GM23338 (cell line): Measurements from ENCODE around the gene PGM3. TPM values are rescaled to one million over a fixed set of nuclear protein-coding genes. Genes with fewer than 3 reads are reported as not detected.

Experiments
- ATAC-seq: fragments of 200-7000 bp; cut with Tn5 transposase; 3 replicates; pipeline ENCODE4 v1.9.1; 2020
- DNase-seq: peaks from one replicate; pipeline ENCODE4 v3.0.0-alpha.2; 2015; ENCODE audit warnings: low spot score
- H2AFZ ChIP-seq: fragments of 200-600 bp; sonication (generic); 2 replicates; pipeline ENCODE4 v1.8.0; 2016; ENCODE audit warnings: antibody characterized with exemption, mild to moderate bottlenecking, moderate library complexity
- H3F3A ChIP-seq: fragments of 200-600 bp; sonication (generic); replicated peaks from 2 replicates; pipeline ENCODE4 v1.8.0; 2017; ENCODE audit warnings: antibody characterized with exemption, mixed run types, low read depth
- H3K27ac ChIP-seq: fragments of 200-600 bp; sonication (generic); 2 replicates; pipeline ENCODE4 v1.6.1; 2016; ENCODE audit warnings: low read depth
- H3K27me3 ChIP-seq: fragments of 200-600 bp; sonication (generic); 2 replicates; pipeline ENCODE4 v1.8.0; 2016; ENCODE audit warnings: mild to moderate bottlenecking, mixed run types, moderate library complexity; ENCODE audit not compliant: insufficient read depth
- H3K36me3 ChIP-seq: fragments of 200-600 bp; sonication (generic); 2 replicates; pipeline ENCODE4 v1.8.0; 2016; ENCODE audit warnings: mild to moderate bottlenecking; ENCODE audit not compliant: insufficient read depth
- H3K4me1 ChIP-seq: fragments of 200-600 bp; sonication (generic); 2 replicates; pipeline ENCODE4 v1.8.0; 2016; ENCODE audit warnings: mild to moderate bottlenecking, moderate library complexity; ENCODE audit not compliant: insufficient read depth
- H3K4me2 ChIP-seq: fragments of 200-600 bp; sonication (generic); 2 replicates; pipeline ENCODE4 v1.7.1; 2017; ENCODE audit warnings: mixed run types
- H3K4me3 ChIP-seq: fragments of 200-600 bp; sonication (generic); 2 replicates; pipeline ENCODE4 v1.6.1; 2016; ENCODE audit warnings: mixed run types
- H3K79me2 ChIP-seq: fragments of 200-600 bp; sonication (generic); replicated peaks from 2 replicates; pipeline ENCODE4 v1.8.0; 2017; ENCODE audit warnings: mild to moderate bottlenecking; ENCODE audit not compliant: insufficient read depth
- H3K9me2 ChIP-seq: fragments of 200-600 bp; sonication (generic); 2 replicates; pipeline ENCODE4 v1.8.0; 2017; ENCODE audit not compliant: insufficient read depth
- H4K20me1 ChIP-seq: fragments of 200-600 bp; sonication (generic); replicated peaks from 2 replicates; pipeline ENCODE4 v1.8.0; 2017; ENCODE audit warnings: mild to moderate bottlenecking; ENCODE audit not compliant: insufficient read depth
- H3K27ac Mint-ChIP-seq: 2 replicates; pipeline ENCODE4 v1.8.0; 2020; ENCODE audit warnings: inconsistent platforms, mild to moderate bottlenecking, moderate library complexity, mixed read lengths
- H3K27me3 Mint-ChIP-seq: 3 replicates; pipeline ENCODE4 v1.8.0; 2022; ENCODE audit warnings: low read depth, mild to moderate bottlenecking, moderate library complexity, mixed read lengths, inconsistent platforms; ENCODE audit not compliant: insufficient read depth, poor library complexity
- H3K36me3 Mint-ChIP-seq: 3 replicates; pipeline ENCODE4 v1.8.0; 2021; ENCODE audit warnings: low read depth, mild to moderate bottlenecking, inconsistent platforms, moderate library complexity, mixed read lengths
- H3K4me1 Mint-ChIP-seq: 3 replicates; pipeline ENCODE4 v1.8.0; 2020; ENCODE audit warnings: mild to moderate bottlenecking, inconsistent platforms, mixed read lengths
- H3K4me3 Mint-ChIP-seq: 3 replicates; pipeline ENCODE4 v1.8.0; 2021; ENCODE audit warnings: moderate library complexity, mild to moderate bottlenecking, inconsistent platforms, mixed read lengths
- H3K9me3 Mint-ChIP-seq: 3 replicates; pipeline ENCODE4 v1.8.0; 2020; ENCODE audit warnings: moderate library complexity, mild to moderate bottlenecking, inconsistent platforms, mixed read lengths
- CREB1 ChIP-seq: fragments of 250-450 bp; sonication (Bioruptor Pico); IDR thresholded peaks from 2 replicates; pipeline ENCODE4 v1.5.0; 2020; ENCODE audit warnings: low read depth, mild to moderate bottlenecking, moderate library complexity
- CTCF ChIP-seq, 2 experiments: fragments of 200-600 bp in 1 of 2; sonication (generic) in 1 of 2; conservative IDR thresholded peaks; 2 replicates each; pipeline versions ENCODE4 v1.5.1 to v1.6.1; 2016 to 2017; ENCODE audit warnings: antibody characterized with exemption in 2 of 2, low read depth in 2 of 2, mild to moderate bottlenecking in 2 of 2, moderate library complexity in 1 of 2
- EZH2 ChIP-seq: fragments of 200-600 bp; sonication (generic); IDR thresholded peaks from one replicate; pipeline ENCODE4 v1.8.0; 2017; ENCODE audit warnings: antibody characterized with exemption, mild to moderate bottlenecking, low read depth; ENCODE audit not compliant: unreplicated experiment
- EZH2phosphoT487 ChIP-seq: fragments of 200-600 bp; sonication (generic); IDR thresholded peaks from one replicate; pipeline ENCODE4 v1.8.1; 2018; ENCODE audit warnings: antibody characterized with exemption; ENCODE audit not compliant: unreplicated experiment
- JUNB ChIP-seq: IDR thresholded peaks from one replicate; pipeline ENCODE4 v1.6.1; 2016; ENCODE audit warnings: antibody characterized with exemption; ENCODE audit not compliant: unreplicated experiment
- NANOG ChIP-seq: IDR thresholded peaks from 2 replicates; pipeline ENCODE4 v1.6.1; 2016; ENCODE audit warnings: antibody characterized with exemption, borderline replicate concordance
- POLR2AphosphoS5 ChIP-seq: IDR thresholded peaks from 2 replicates; pipeline ENCODE4 v1.6.1; 2016; ENCODE audit warnings: antibody characterized with exemption, low read depth
- REST ChIP-seq: IDR thresholded peaks from one replicate; pipeline ENCODE4 v1.6.1; 2018; ENCODE audit warnings: antibody characterized with exemption; ENCODE audit not compliant: unreplicated experiment
- STAT1 ChIP-seq: IDR thresholded peaks from one replicate; pipeline ENCODE4 v1.6.1; 2016; ENCODE audit warnings: antibody characterized with exemption; ENCODE audit not compliant: unreplicated experiment
- ZNF331 ChIP-seq: fragments of 250-450 bp; sonication (Bioruptor Pico); IDR thresholded peaks from 2 replicates; pipeline ENCODE4 v1.5.0; 2020; ENCODE audit warnings: low read depth, mild to moderate bottlenecking, moderate library complexity
- ZNF462 ChIP-seq: fragments of 250-450 bp; sonication (Bioruptor Pico); IDR thresholded peaks from 2 replicates; pipeline ENCODE4 v1.5.0; 2020; ENCODE audit warnings: mild to moderate bottlenecking, moderate library complexity
- polyA plus RNA-seq: library from polyadenylated mRNA; unstranded; fragments of >200 nt; fragmentation: Nextera tagmentation; extraction: Ambion mirVana; gene quantifications from 2 replicates; pipeline ENCODE4 v1.2.1, GENCODE V29; 2016
- total RNA-seq: library from RNA; depleted of rRNA; stranded (reverse); fragments of >200 nt; shearing (Covaris generic); gene quantifications from 2 replicates; pipeline ENCODE4 v1.2.3, GENCODE V29; 2014

Gene PGM3
- total and polyA plus RNA-seq, 2 experiments from 2014 or later, result 23.8 to 35.3 TPM

DNA sequence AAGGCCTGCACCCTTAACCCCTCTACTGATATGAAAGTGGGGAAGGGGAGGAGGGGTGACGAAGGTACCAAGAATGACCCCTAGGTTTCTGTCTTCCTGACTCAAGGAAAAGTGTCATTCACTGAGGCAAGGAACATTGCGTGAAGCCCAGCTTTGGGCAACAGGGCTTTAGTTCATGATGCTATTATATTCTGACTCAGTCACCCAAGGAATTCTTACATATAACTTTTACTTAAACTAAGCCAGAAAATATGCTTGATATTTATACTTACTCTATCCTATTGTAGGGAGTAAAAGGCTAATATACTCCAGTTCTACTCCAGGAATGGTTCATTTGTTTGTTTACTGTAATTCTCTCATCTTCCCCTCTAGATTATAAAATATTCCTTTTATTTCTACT, 65.1 kb downstream of the PGM3 start (continued):
- TF ChIP-seq REST, result no peak
- no peak for TF ChIP-seq POLR2AphosphoS5
- no peak for TF ChIP-seq STAT1
- no peak for TF ChIP-seq ZNF331 (CRISPR knock-in tag)
- TF ChIP-seq CREB1, result no peak
- no peak for TF ChIP-seq CTCF (conservative IDR thresholded peaks at IDR 0.05; ENCODE audit: low read depth in 2 of 2)
- TF ChIP-seq EZH2phosphoT487, result no peak
- TF ChIP-seq EZH2, result no peak

DNA sequence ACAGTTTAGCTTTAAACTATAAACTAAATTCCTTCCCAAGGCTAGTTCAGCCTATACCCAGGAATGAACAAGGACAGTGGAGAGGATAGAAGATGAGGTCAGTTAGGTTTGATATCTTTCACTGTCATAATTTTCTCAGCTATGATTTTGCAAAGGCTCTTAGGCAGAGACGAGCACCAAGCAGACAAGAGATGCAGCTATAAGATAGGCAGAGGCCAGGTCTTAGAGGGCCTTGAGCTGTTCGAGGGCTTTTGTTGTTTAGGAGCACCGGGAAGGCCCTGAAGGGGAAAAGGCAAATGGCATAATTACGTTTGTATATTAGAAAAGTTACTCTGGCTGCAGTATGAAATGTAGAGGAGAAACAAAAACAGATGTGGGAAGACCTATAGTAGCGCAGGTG, 65.8 kb downstream of the PGM3 start:
- Mint-ChIP-seq H3K4me1 (peaks cover 16% of the 10 kb centered on the region), H3K27me3 (no peaks in the 10 kb centered on the region), H3K4me3 (no peak overlapping the region), H3K9me3 (no peaks in the 10 kb centered on the region), H3K36me3 (peaks cover 32% of the 10 kb centered on the region), H3K27ac (peak overlapping the region; percentile 85)
- Histone ChIP-seq H3K4me3 (no peak overlapping the region), H3F3A (no peaks in the 10 kb centered on the region), H3K27me3 (no peaks in the 10 kb centered on the region), H2AFZ (no peak overlapping the region), H3K4me1 (peaks cover 24% of the 10 kb centered on the region), H3K36me3 (peaks cover 33% of the 10 kb centered on the region), H3K27ac (peak overlapping the region; percentile 77; the same call in 1 of the 2 replicates), H3K4me2 (0 out of 2 replicates have a peak overlapping the region, but pooled peaks have one; percentile 9), H3K9me2 (no peaks in the 10 kb centered on the region), H3K79me2 (no peaks in the 10 kb centered on the region), H4K20me1 (no peaks in the 10 kb centered on the region)
- DNase-seq (no peak), ATAC-seq (no peak; the same call in 2 of the 3 replicates)
- TF ChIP-seq STAT1, result no peak
- TF ChIP-seq EZH2phosphoT487, result no peak
- no peak for TF ChIP-seq CTCF (conservative IDR thresholded peaks at IDR 0.05; ENCODE audit: low read depth in 2 of 2)
- TF ChIP-seq JUNB, result no peak
- no peak for TF ChIP-seq ZNF331 (CRISPR knock-in tag)
- no peak for TF ChIP-seq ZNF462 (CRISPR knock-in tag)
- no peak for TF ChIP-seq POLR2AphosphoS5
- TF ChIP-seq NANOG, result no peak
